Panc1 (cell line): ENCODE measurements around the gene LRRC4B. TPM values are rescaled to one million over a fixed set of nuclear protein-coding genes. Genes with fewer than 3 reads are reported as not detected.

Experiments used
- ATAC-seq: fragments of 200-7000 bp; cut with Tn5 transposase; 2 replicates; pipeline ENCODE4 v1.9.1; 2020; ENCODE audit warnings: mild to moderate bottlenecking, moderate library complexity
- BruUV-seq: library from RNA; stranded (reverse); fragments of 400-500 nt; replicated peaks from 2 replicates; lab custom pipeline; 2021; lab: Mats Ljungman, UMichigan
- CTCF ChIA-PET: fragments of 300-600 bp; sonication (Branson Sonifier 250); formaldehyde crosslinking; loops from one replicate; lab custom pipeline; 2022; ENCODE audit warnings: antibody characterized with exemption; lab: Charles Lee
- POLR2A ChIA-PET: fragments of 300-600 bp; sonication (Branson Sonifier 250); formaldehyde crosslinking; loops from one replicate; lab custom pipeline; 2022; ENCODE audit warnings: antibody characterized with exemption; lab: Charles Lee
- DNase-seq: peaks from one replicate; pipeline ENCODE4 v3.0.0-alpha.2; 2010; ENCODE audit warnings: low read depth, low spot score
- H3K27ac ChIP-seq: 2 replicates; pipeline ENCODE4 v1.5.1; 2011; ENCODE audit warnings: mild to moderate bottlenecking, low read length, inconsistent platforms
- H3K27me3 ChIP-seq: fragments of 200-500 bp; sonication (Bioruptor generic); 2 replicates; pipeline ENCODE4 v1.6.0; 2014; ENCODE audit warnings: low read length, inconsistent platforms; ENCODE audit not compliant: control insufficient read depth, insufficient read depth
- H3K36me3 ChIP-seq: fragments of 200-500 bp; sonication (Bioruptor generic); 2 replicates; pipeline ENCODE4 v1.5.1; 2014; ENCODE audit warnings: inconsistent platforms, mild to moderate bottlenecking, low read length, moderate library complexity; ENCODE audit not compliant: control insufficient read depth, insufficient read depth
- H3K4me1 ChIP-seq: 2 replicates; pipeline ENCODE4 v1.5.1; 2011; ENCODE audit warnings: inconsistent platforms, mild to moderate bottlenecking, low read length, moderate library complexity; ENCODE audit not compliant: control insufficient read depth, insufficient read depth
- H3K4me3 ChIP-seq, 2 experiments: 2 replicates each; pipeline ENCODE4 v1.5.1; 2011 to 2012; ENCODE audit warnings: low read depth in 2 of 2, low read length in 2 of 2, mild to moderate bottlenecking in 2 of 2, inconsistent platforms in 1 of 2, moderate library complexity in 1 of 2
- H3K9me3 ChIP-seq: fragments of 200-500 bp; sonication (Bioruptor generic); 2 replicates; pipeline ENCODE4 v1.5.1; 2014; ENCODE audit warnings: low read depth, mild to moderate bottlenecking, inconsistent platforms, low read length, moderate library complexity; ENCODE audit not compliant: control insufficient read depth, insufficient read depth
- CTCF ChIP-seq: fragments of 450-650 bp; IDR thresholded peaks from 2 replicates; pipeline ENCODE4 v1.5.1; 2017; ENCODE audit warnings: mild to moderate bottlenecking
- POLR2AphosphoS5 ChIP-seq: IDR thresholded peaks from 2 replicates; pipeline ENCODE4 v1.6.1; 2012; ENCODE audit warnings: mild to moderate bottlenecking, low read depth, low read length, moderate library complexity
- REST ChIP-seq, 2 experiments: IDR thresholded peaks; 2 replicates each; pipeline ENCODE4 v1.6.1; 2011 to 2012; ENCODE audit warnings: low read depth in 2 of 2, control low read depth in 1 of 2, low read length in 1 of 2, mild to moderate bottlenecking in 1 of 2, moderate library complexity in 1 of 2; ENCODE audit not compliant: insufficient read depth in 1 of 2
- SIN3A ChIP-seq: IDR thresholded peaks from 2 replicates; pipeline ENCODE4 v1.6.1; 2012; ENCODE audit warnings: low read depth, mild to moderate bottlenecking, low read length, moderate library complexity, borderline replicate concordance; ENCODE audit not compliant: insufficient read depth
- TCF7L2 ChIP-seq: IDR thresholded peaks from 2 replicates; pipeline ENCODE4 v1.6.1; 2011; ENCODE audit warnings: mild to moderate bottlenecking, low read depth, low read length, inconsistent platforms
- in situ Hi-C: cut with HindIII; loops from 2 replicates; pipeline ENCODE4 v1.10.0; 2016; ENCODE audit warnings: low sequenced_read_pairs, low pct_unique_long_range_greater_than_20kb
- intact Hi-C: fragments of 100-400 bp; cut with micrococcal nuclease; formaldehyde crosslinking; loops from one replicate; pipeline ENCODE4 v1.10.0; 2022; ENCODE audit not compliant: unreplicated experiment
- total RNA-seq: library from RNA; stranded (reverse); gene quantifications from one replicate; pipeline ENCODE4 v1.2.1, GENCODE V29; 2021; ENCODE audit not compliant: unreplicated experiment

Gene LRRC4B
- total RNA-seq, 1 experiment from 2014 or later = 0.57 TPM

GRCh38 chr19:50607874-50608785, 39.9 kb upstream of the LRRC4B start:
- H3K9me3 ChIP-seq = no peaks in the 10 kb centered on the region
- H3K27ac ChIP-seq = no peak overlapping the region
- no peak overlapping the region for H3K4me3 ChIP-seq
- ChIA-PET CTCF (no interaction called here), POLR2A (no interaction called here)
- no peaks in the 10 kb centered on the region for H3K4me1 ChIP-seq
- intact Hi-C loops = no loop called here
- TF ChIP-seq REST (IDR thresholded peaks at IDR 0.05; ENCODE audit: insufficient read depth in 1 of 2, low read depth in 2 of 2, low read length in 1 of 2) = no peak
- TF ChIP-seq CTCF = peak; percentile 61
- no peak for TF ChIP-seq POLR2AphosphoS5
- TF ChIP-seq SIN3A = no peak
- TF ChIP-seq TCF7L2 = no peak
- DNase-seq (no peak), ATAC-seq (peak; percentile 72)
- no TSS peak for BruUV-seq
- H3K27me3 ChIP-seq = no peaks in the 10 kb centered on the region
- in situ Hi-C loops = no loop called here
- H3K36me3 ChIP-seq = no peaks in the 10 kb centered on the region

- H3K27ac ChIP-seq = no peak overlapping the region
- H3K27me3 ChIP-seq = no peaks in the 10 kb centered on the region
- no peaks in the 10 kb centered on the region for H3K36me3 ChIP-seq
- ATAC-seq (no peak), DNase-seq (no peak)
- intact Hi-C loops = no loop called here
- no peak overlapping the region for H3K4me3 ChIP-seq
- H3K4me1 ChIP-seq = no peaks in the 10 kb centered on the region
- no TSS peak for BruUV-seq
- H3K9me3 ChIP-seq = no peaks in the 10 kb centered on the region
- no peak for TF ChIP-seq REST (IDR thresholded peaks at IDR 0.05; ENCODE audit: insufficient read depth in 1 of 2, low read depth in 2 of 2, low read length in 1 of 2)
- no peak for TF ChIP-seq SIN3A
- no peak for TF ChIP-seq CTCF
- TF ChIP-seq TCF7L2 = no peak
- TF ChIP-seq POLR2AphosphoS5 = no peak
- in situ Hi-C loops = no loop called here
- CTCF ChIA-PET = no interaction called here
- POLR2A ChIA-PET = no interaction called here
These were observed 39.2 kb upstream of the LRRC4B start for GRCh38 chr19:50607388-50607787.
